HepG2 (cell line): ENCODE data around the gene RRAD. TPM values are rescaled to one million over a fixed set of nuclear protein-coding genes. Genes with fewer than 3 reads are reported as not detected.

Experiments
- ARID5B ChIP-seq: IDR thresholded peaks from 2 replicates; pipeline ENCODE4 v1.4.0; 2020; ENCODE audit warnings: mild to moderate bottlenecking, missing genetic modification reagents
- ATAD3A ChIP-seq: sonication (generic); formaldehyde crosslinking; IDR thresholded peaks from 2 replicates; pipeline ENCODE4 v1.4.0; 2020; ENCODE audit warnings: missing genetic modification reagents
- ATF7-NPFF ChIP-seq: sonication (generic); formaldehyde crosslinking; IDR thresholded peaks from 2 replicates; pipeline ENCODE4 v1.8.1; 2023; ENCODE audit warnings: mild to moderate bottlenecking, low read depth, missing genetic modification reagents, moderate library complexity
- CCDC6 ChIP-seq: sonication (generic); formaldehyde crosslinking; IDR thresholded peaks from 2 replicates; pipeline ENCODE4 v1.8.1; 2022; ENCODE audit warnings: mild to moderate bottlenecking, missing genetic modification reagents, moderate library complexity
- DBP ChIP-seq: sonication (generic); formaldehyde crosslinking; IDR thresholded peaks from 2 replicates; pipeline ENCODE4 v1.4.0; 2020; ENCODE audit warnings: missing genetic modification reagents; ENCODE audit errors: not compliant biosample characterization
- KAT8 ChIP-seq: IDR thresholded peaks from 2 replicates; pipeline ENCODE4 v1.6.1; 2016; ENCODE audit warnings: missing genetic modification reagents, missing compliant biosample characterization
- MIER3 ChIP-seq: IDR thresholded peaks from 2 replicates; pipeline ENCODE4 v1.6.1; 2016; ENCODE audit warnings: missing compliant biosample characterization, borderline replicate concordance
- NFRKB ChIP-seq: fragments of 450-650 bp; IDR thresholded peaks from 2 replicates; pipeline ENCODE4 v1.6.1; 2017
- NONO ChIP-seq, 2 experiments: fragments of 450-650 bp in 1 of 2; sonication (generic) in 1 of 2; formaldehyde crosslinking in 1 of 2; IDR thresholded peaks in 1 of 2; conservative IDR thresholded peaks in 1 of 2; 2 replicates each; pipeline versions ENCODE4 v1.6.1 to v1.8.0; 2017 to 2022; ENCODE audit warnings: mild to moderate bottlenecking in 1 of 2, missing genetic modification reagents in 1 of 2, moderate library complexity in 1 of 2
- SCMH1 ChIP-seq: sonication (generic); formaldehyde crosslinking; IDR thresholded peaks from 2 replicates; pipeline ENCODE4 v1.9.0; 2021; ENCODE audit warnings: missing genetic modification reagents, mild to moderate bottlenecking, borderline replicate concordance
- SMAD3 ChIP-seq: sonication (generic); formaldehyde crosslinking; IDR thresholded peaks from 2 replicates; pipeline ENCODE4 v1.4.0; 2020; ENCODE audit warnings: missing genetic modification reagents
- TBL1XR1 ChIP-seq: fragments of 150-350 bp; IDR thresholded peaks from 2 replicates; pipeline ENCODE4 v1.6.1; 2014; ENCODE audit warnings: borderline replicate concordance, low read length; ENCODE audit not compliant: partially characterized antibody
- TCF12 ChIP-seq, 2 experiments: fragments of 450-650 bp in 1 of 2; sonication (generic) in 1 of 2; formaldehyde crosslinking in 1 of 2; IDR thresholded peaks; 2 replicates each; pipeline versions ENCODE4 v1.6.1 to v1.8.0; 2017 to 2022; ENCODE audit warnings: antibody characterized with exemption in 1 of 2, mild to moderate bottlenecking in 1 of 2, missing genetic modification reagents in 1 of 2, moderate library complexity in 1 of 2
- TFAP4 ChIP-seq: sonication (generic); IDR thresholded peaks from 2 replicates; pipeline ENCODE4 v1.6.1; 2016; ENCODE audit warnings: low read depth, borderline replicate concordance
- THAP8 ChIP-seq: sonication (generic); formaldehyde crosslinking; IDR thresholded peaks from 2 replicates; pipeline ENCODE4 v1.5.1; 2020; ENCODE audit warnings: missing genetic modification reagents, mild to moderate bottlenecking, borderline replicate concordance
- ZFP37 ChIP-seq: sonication (generic); formaldehyde crosslinking; IDR thresholded peaks from 2 replicates; pipeline ENCODE4 v1.4.0; 2020; ENCODE audit warnings: missing genetic modification reagents, borderline replicate concordance
- ZKSCAN8 ChIP-seq: IDR thresholded peaks from 2 replicates; pipeline ENCODE4 v1.6.1; 2016; ENCODE audit warnings: borderline replicate concordance, missing genetic modification reagents, missing compliant biosample characterization
- ZMAT3 ChIP-seq: sonication (generic); formaldehyde crosslinking; conservative IDR thresholded peaks from 2 replicates; pipeline ENCODE4 v1.7.0; 2021; ENCODE audit warnings: missing genetic modification reagents
- ZNF124 ChIP-seq: sonication (generic); formaldehyde crosslinking; IDR thresholded peaks from 2 replicates; pipeline ENCODE4 v1.4.0; 2020; ENCODE audit warnings: missing genetic modification reagents
- ZNF260 ChIP-seq: sonication (generic); formaldehyde crosslinking; IDR thresholded peaks from 2 replicates; pipeline ENCODE4 v1.4.0; 2020; ENCODE audit warnings: missing genetic modification reagents, low read depth, mild to moderate bottlenecking, borderline replicate concordance
- ZNF451 ChIP-seq: sonication (generic); formaldehyde crosslinking; IDR thresholded peaks from 2 replicates; pipeline ENCODE4 v1.5.0; 2020; ENCODE audit warnings: mild to moderate bottlenecking, missing genetic modification reagents
- ZNF746 ChIP-seq: sonication (generic); formaldehyde crosslinking; IDR thresholded peaks from 2 replicates; pipeline ENCODE4 v1.8.0; 2022; ENCODE audit warnings: mild to moderate bottlenecking, missing genetic modification reagents
- ZSCAN29 ChIP-seq: sonication (generic); formaldehyde crosslinking; conservative IDR thresholded peaks from 2 replicates; pipeline ENCODE4 v1.4.0; 2020; ENCODE audit warnings: mild to moderate bottlenecking, missing genetic modification reagents
- ZSCAN9 ChIP-seq: IDR thresholded peaks from 2 replicates; pipeline ENCODE4 v1.6.1; 2016; ENCODE audit warnings: borderline replicate concordance
- polyA plus RNA-seq, 8 experiments: library from polyadenylated mRNA; depleted of rRNA in 3 of 8; stranded (reverse) in 7 of 8; unstranded in 1 of 8; fragments of >200 nt; fragmentation: Illumina TruSeq in 4 of 8; extraction: Trizol in 4 of 8; gene quantifications; 2 replicates each; pipeline versions ENCODE4 v1.2.1 to v1.2.3, GENCODE V29; 2011 to 2016; ENCODE audit warnings: low read depth in 4 of 8, missing spikeins in 1 of 8, mixed read lengths in 1 of 8; ENCODE audit not compliant: insufficient read depth in 1 of 8
- total RNA-seq, 5 experiments: library from RNA; depleted of rRNA; stranded (reverse); fragments of >200 nt; fragmentation: Illumina TruSeq; extraction: Trizol; gene quantifications; 2 replicates each; pipeline ENCODE4 v1.2.3, GENCODE V29; 2016; ENCODE audit warnings: low read depth in 1 of 5

The RRAD gene
- total and polyA plus RNA-seq, 2 of the 13 experiments (the other 11 are each of a cell fraction or from before 2014, with no cell fraction given) = 0.80 to 1.1 TPM

- no peak for TF ChIP-seq THAP8 (CRISPR knock-in tag)
- no peak for TF ChIP-seq TCF12 (IDR thresholded peaks at IDR 0.05)
- TF ChIP-seq TCF12 (CRISPR knock-in tag; IDR thresholded peaks at IDR 0.05) = 0 out of 2 replicates have a peak, but pooled peaks have one; percentile 41
- peak; percentile 72 for TF ChIP-seq ARID5B (CRISPR knock-in tag)
- peak; percentile 72; the same call in 1 of the 2 replicates for TF ChIP-seq KAT8 (CRISPR knock-in tag)
- TF ChIP-seq ZNF746 (CRISPR knock-in tag) = 0 out of 2 replicates have a peak, but pooled peaks have one; percentile 63
- TF ChIP-seq TFAP4 = no peak
- no peak for TF ChIP-seq ATAD3A
- TF ChIP-seq ZMAT3 = no peak
- no peak for TF ChIP-seq NONO (IDR thresholded peaks at IDR 0.05)
- peak; percentile 92 for TF ChIP-seq NONO (CRISPR knock-in tag; conservative IDR thresholded peaks at IDR 0.05)
- TF ChIP-seq ZSCAN9 (CRISPR knock-in tag) = no peak
- no peak for TF ChIP-seq DBP (CRISPR knock-in tag)
- peak; percentile 76; the same call in 1 of the 2 replicates for TF ChIP-seq SMAD3 (CRISPR knock-in tag)
- TF ChIP-seq ATF7-NPFF (CRISPR knock-in tag) = peak; percentile 85
- TF ChIP-seq ZSCAN29 (CRISPR knock-in tag) = 0 out of 2 replicates have a peak, but pooled peaks have one; percentile 41
- TF ChIP-seq ZFP37 (CRISPR knock-in tag) = no peak
- no peak for TF ChIP-seq TBL1XR1
- TF ChIP-seq ZNF124 (CRISPR knock-in tag) = peak; percentile 42; the same call in 1 of the 2 replicates
- TF ChIP-seq SCMH1 (CRISPR knock-in tag) = no peak
- TF ChIP-seq ZNF260 (CRISPR knock-in tag) = no peak
- TF ChIP-seq NFRKB = no peak
- no peak for TF ChIP-seq ZNF451
- TF ChIP-seq ZKSCAN8 = 0 out of 2 replicates have a peak, but pooled peaks have one; percentile 32
- TF ChIP-seq CCDC6 (CRISPR knock-in tag) = no peak; the same call in 1 of the 2 replicates
- TF ChIP-seq MIER3 = peak; percentile 67; the same call in 1 of the 2 replicates
These were observed 52.2 kb downstream of the RRAD start (continued) for GRCh38 chr16:66872943-66873684.
